Colon (tissue), 2 donors: Measurements from ENCODE around the gene ELFN2.

Experiments
- FAIRE-seq: peaks from 2 replicates; lab custom pipeline; 2012; peaks lifted over from hg19 to GRCh38; lab: Jason Lieb, UNC
- donor health status: control.
- donor health status: control.

ELFN2 gene

DNA sequence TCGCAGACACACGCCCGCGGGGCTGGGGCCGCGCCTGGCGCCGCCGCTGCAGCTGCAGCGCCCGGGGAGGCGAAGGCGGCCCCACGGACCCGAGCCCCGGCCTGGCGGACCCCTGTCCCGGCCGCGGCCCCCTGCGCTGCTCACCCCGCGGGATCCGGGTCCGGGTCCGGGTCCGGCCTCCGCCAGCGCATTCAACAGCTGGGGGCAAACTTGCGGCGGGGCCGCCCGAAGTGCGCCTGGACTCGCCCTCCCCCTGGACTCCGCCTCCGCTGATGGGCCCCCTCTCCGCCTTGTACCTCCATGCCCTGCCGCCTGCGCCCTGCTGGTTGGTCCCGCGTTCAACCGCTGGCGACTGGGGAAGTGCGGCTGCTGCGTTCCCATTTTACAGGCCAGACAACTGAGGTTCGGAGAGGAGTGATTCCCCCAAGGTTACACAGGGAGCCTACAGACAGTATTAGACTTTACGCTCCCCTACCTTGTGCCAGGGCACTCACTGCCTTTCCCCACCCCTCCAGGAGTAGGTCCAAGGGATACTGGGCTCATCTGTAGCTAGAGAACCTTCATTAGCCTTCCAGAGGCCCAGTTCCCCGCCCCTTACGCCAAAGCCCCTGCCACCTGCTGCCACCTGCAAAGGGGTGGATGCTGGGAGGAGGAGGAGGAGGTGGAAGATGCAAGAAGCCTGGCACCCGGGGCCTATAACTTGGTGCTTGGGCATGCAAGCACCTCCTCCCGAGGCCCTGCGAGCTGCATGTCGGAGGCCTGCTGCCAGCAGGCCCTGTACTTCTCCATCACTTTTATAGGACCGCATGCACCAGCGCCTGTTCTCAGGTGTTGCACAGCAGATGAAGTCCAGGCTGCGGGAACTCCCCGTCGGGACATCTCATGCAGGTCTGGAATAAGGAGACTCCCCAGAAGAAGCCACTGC is 694 bp upstream of the ELFN2 start:
- FAIRE-seq = no peak

DNA sequence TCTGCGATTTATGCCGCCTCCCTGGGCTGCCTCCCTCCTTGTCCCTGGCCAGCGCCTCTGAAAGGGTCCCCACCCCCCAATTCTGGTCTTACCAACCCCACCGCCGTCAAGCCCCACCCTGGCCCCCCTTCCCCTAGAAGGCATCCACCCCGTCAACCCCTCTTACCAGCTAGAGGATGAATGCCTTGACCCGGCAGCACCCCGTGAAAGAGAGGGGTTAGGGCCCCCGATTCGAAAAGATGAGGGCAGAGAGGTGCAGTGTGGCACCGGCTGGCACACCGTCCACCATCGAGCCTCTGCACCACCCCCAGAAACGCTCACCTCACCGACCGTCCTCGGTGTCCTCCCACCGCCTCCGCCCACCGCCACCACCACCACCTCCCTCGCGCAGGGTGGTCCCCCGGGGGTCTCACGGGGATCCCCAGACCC is 559 bp downstream of the ELFN2 start:
- FAIRE-seq = no peak

DNA sequence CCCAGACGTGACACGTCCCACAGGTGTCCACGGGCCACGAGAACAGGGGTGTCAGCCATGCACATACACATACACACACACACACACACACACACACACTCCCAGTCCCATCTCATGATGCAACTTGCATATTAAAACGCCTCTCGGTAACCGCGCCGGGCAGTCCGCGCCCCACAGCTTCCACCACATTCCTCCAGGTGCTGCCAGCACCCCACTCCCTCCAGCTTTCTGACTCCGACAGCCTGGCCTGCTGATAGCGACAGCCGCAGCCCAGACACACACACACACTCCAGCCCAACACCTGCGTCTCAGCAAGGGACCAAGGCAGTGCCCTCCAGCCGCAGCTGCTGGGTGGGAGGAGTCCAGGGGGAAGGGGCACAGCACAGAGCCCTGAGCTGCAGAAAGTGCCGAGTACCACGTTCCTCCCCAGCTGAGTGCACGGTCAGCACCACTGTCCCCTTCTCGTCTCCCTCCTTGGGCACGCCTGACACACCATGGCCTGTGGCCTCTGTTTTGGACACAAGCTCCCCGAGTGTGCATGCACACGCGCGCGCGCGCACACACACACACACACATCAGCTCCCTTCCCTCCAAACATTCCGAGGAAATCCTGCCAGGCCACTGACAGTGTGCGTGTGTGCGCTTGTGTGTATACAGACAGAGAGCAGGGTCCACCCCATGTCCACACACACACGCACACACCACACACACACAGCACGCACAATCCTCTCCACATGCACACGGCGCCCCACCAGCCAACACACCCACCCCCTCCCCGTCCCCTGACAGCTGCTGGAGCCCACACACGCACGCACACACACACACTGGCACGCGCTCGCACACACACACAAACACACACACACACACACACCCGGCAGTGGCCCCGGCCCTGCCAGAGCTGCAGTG is 1.2 kb downstream of the ELFN2 start:
- FAIRE-seq = no peak

DNA sequence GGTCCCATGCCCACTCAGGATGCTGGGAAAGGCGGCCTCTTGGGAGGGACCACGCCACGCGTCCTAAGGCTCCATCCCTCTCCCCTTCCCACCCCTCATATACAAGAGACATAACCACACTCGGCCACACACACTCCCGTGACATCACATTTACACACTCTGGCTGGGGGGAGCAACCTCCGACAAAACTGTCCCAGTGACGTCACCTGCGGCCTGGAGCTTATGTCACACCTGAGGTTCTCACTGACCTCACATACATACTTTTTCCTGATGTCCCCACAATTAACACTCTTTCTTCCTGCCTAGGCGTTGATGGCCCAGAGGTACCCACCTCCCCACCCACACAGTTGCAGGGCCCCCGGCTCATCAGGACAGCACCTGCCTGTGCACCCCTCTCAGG is 1.9 kb downstream of the ELFN2 start:
- FAIRE-seq = no peak

DNA sequence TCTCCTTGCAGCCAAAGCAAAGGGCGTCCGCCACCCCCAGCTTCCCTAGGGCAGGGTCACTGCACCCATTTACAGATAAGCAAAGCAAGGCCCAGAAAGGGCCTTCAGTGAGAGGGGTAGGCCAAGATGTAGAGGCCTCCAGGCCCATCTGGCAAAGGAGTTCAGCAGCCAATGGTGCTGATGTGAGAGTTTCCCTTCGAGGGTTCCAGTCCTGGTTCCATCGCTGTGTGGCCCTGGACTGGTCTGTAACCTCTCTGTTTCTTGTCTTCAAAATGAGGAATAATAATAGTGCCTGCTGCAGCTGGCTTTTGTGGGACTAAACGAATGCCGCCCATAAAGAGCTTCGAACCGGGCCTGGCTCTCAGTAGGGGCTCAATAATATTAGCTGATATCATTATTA is 4.0 kb downstream of the ELFN2 start:
- no peak for FAIRE-seq

DNA sequence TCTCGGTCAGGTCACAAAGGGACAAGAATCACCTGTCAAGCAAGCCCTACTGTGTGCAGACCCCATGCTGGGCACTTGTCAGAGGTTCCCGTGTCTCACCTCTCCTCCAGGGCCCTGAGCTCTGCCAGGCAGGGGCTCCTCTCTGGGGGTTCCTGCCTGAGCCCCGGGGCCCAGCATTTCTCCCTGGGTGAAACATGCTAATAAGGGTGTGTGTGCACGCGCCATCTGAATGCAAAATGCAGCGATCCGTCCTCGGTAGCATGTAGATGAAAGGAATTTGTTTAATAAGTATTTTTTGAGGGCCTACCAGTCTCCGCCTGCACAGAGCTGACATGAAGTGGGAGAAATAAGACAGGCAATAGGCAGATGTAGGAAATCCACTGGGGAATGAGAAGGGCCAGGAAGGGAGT is 5.8 kb downstream of the ELFN2 start:
- FAIRE-seq = no peak

DNA sequence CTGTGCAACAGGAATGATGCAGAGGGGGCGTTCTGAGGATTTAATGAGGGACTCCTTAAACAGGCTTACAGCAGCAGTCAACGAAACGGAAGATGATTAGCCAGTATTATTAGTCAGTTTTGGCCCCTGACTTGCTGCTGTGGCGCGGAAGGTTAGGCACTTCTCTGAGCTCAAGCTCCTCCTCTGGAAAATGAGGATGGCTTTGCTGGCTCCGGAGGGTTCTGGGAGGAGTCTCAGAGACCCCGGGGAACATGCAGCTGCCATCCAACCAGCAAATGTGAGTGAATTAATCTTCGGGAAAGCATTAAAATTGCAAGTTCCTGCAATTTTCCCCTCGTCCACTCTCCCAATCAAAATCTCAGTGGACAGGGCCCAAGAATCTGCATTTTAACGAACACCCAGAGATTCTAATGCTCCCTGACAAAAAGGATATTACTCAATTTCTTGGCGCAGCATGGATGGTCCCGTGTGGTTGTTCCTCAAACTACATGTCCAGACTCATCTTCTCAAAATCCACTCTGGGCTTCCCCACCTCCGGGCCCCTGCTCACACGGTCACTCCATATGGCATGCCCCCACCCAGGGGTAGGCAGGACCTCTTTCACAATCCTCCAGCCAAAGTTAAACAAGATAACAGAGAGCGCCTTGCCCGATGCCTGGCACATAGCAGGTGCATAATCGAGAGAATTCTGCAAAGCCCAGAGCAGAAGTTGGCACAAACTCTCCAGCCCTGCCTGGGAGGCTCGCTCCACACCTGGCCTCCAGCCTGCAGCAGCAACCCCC is 6.4 kb downstream of the ELFN2 start:
- FAIRE-seq = no peak

DNA sequence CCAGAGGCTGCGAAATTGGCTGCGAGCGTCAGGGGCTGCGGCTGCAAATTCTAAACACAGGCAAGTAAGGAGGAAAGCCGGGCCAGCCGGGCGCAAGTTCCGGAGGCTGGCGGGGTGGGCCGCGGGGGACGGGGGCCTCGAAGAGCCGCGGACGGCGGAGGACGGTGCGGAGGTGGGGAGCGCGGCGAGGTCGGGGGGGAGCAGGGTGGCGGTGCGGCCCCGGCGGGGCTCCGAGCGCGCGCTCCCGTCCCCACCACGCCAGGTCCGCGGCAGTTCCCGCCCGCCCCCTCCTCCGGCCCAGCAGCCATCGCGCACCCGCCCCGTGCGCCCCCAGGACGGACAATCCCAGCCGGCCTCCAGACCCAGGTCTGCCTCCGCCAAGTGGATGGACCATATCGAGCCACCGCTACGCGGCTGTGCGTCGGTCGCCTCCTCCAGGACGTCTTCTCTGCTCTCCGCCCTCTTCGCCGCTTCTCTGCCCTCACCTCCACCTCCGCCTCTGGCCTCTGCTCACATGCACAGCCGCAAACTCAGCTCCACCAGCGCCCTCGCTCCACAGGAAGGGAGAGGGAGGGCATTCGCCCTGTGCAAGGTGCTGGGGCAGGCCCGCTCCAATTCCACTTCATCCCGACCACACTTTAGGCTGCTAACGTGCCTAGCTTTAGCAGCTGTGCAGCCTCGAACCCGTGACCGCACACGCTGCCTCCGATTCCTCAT is 7.2 kb downstream of the ELFN2 start:
- no peak for FAIRE-seq

DNA sequence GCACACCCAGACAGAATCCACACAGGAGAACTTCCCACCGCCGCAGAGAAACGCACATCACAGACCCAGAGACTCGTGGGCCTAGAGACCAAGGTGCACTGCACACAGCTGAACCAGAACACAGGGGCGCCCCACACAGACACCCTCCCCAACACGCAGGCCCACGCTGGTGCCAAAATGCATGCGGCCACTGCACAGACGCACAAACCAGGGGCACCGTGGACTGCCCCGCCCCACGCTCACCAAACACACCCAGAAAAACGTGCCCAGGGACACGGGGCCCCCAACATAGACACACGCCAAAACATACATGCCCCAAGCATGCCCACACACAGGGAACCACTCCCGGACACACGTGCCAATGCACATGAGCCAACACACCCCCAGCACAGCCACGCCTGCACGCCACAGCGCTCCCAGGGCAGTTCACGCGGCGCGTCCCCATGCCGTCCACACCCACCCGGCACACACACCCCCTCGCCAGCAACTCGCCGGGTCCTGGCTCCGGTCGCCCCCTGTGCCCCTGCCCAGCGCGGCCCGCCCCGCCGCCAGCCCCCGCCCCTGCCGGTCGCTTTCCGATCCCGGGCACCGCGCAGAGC is 7.8 kb downstream of the ELFN2 start:
- FAIRE-seq = no peak

DNA sequence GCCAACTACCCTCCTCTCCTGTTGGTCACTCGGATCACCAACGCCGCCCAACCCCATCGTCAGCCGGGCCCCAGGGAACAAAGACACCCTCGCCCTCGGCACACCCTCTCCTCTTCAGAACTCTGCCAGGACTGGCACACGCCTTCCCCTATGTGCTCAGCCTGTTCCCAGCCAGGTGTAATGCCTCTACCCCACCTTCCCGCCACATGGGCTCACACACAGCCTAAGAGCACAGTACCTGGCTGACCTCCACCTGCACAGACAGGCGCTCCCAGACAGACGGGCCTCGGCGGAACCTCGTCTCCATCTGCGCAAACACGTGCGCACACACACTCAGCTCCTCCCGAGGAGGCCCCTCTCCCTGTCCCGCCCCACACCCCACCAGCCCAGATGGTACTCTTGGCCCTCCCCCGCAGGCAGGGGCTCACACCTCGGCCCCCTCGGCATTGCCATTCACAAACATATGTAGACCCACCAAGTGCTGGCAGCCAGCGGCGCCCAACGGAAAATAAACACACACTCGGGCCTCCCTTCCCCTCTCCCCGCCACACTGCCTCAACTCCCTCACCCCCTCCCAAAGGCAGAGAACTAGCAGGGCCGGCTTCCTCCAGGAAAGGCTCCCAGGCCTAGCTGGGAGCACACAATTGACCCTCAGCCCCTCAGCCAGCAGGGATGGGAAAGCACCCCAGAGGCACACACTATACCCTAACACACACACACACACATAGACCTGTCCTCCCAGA is 8.5 kb downstream of the ELFN2 start:
- no peak for FAIRE-seq

DNA sequence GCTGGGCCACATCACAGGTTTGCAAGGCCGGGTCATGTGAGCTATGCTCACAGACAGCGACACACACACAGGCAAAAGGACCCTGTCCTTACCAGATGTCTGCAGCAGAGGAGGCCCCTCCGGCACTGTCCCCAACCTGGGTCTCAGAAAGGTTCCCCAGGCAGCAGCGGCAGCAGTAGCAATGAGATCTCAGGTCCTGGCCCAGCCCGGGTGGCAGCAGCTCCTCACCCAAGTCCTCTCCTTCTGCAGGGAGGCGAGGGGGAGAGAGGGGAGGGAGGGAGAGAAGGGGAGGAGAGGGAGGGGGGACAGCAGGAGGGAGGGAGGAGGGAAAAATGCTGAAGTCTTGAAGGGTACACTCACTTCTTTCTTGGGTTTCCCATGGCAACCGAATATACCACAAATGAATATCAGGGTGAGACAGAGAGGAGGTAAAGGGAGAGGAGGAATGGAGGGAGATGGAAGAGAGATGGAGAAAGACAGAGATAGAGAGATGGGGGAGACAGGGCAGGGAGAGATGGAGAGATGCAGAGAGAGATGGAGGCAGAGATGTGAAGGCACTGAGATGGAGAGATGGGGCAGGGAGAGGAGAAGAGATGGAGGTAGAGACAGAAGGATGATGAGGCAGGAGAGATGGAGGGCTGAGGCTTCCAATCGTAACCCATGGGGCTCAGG is 9.5 kb downstream of the ELFN2 start:
- no peak for FAIRE-seq

DNA sequence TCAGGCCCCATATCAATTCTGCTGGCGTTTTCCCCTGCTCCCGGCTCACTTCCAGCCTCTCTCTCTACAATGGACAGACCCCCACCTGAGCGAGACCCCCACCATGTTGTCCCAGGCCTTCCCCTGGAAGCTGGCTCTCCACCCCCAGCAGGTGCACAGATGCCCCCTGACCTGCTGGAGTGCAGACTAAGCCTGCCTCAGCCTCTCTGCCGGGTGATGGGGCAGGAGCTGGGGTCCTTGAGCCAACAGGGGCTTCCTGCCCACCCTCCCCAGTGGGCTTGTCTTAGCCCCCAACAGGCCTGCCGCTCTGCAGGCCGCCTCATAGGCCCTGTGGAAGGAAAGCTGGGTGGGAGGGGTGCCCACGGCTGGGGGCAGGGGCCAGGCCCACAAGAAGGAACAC is 10.0 kb downstream of the ELFN2 start:
- FAIRE-seq = no peak

DNA sequence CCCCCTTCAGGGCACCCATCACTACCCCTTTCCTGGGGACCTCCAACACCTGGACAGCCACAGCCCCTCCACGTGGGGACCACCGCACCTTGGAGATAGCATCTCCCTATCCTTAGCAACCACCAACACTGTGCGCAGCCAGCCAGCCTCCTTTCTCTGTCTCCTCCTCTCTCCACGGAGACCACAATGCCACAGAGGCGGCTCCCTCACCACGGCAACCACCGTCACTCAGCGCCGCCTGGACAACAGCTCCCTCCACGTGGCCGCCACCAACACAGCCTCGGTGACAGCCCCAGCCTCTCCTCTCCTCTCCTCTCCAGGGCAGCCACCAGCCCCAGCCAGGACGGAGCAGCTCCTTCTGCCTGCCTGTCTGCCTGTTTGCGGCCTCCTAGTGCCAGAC is 10.5 kb downstream of the ELFN2 start:
- FAIRE-seq = no peak

DNA sequence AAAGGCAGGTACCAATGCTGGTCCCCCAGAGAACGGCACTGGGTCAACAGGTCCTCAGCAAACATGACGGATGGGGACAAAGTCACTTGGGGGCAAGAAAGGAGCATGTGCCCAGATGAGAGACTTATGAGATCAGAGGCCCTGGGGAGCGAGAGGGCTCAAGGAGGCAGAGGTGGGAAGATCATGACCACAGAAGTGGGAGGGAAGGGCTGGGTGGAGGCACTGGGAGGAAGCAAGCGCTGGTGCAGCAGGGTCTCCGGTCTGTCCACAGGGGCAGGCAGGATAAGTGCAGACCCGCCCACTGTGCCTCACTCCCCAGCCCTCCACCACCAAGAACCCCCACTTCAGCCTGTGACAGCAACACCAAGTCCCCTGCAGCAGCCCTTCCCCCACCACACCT is 10.9 kb downstream of the ELFN2 start:
- no peak for FAIRE-seq

DNA sequence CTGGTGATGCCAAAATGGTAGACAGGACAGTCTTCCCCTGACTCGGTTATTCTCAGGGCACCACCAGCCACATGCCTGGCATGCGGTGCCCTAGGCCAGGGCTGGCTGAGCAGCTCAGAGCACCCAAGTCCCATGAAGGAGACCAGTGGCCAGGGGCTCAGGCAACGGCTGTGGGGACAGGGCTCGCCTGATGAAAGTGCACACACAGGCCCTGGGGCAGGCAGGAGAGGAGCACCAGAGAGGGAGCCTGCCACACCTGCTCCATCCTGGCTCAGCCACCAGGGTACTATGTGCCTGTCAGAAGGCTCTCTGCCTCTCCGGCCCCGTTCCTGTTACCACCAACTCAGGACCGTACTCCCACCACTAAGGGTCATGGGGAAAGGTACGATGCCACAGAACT is 12.1 kb downstream of the ELFN2 start:
- no peak for FAIRE-seq

DNA sequence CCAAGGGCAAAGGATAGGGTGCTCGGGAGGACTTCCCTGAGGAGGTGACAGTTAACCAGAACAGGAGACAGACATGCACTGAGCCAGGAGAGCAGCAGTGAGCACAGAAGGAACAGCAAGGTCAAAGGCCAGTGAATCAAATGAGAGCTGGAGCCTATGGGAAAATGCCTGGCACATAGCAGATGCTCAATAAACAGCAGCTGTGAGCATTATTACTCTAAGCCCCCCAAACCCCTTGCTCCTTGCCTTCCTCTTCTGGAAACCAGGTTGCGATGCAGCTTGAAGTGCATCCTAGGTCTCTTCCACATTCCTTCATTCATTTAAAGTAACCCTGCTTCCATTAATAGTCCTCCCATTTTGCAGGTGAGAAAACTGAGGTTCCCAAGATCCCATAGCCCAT is 13.0 kb downstream of the ELFN2 start:
- no peak for FAIRE-seq

DNA sequence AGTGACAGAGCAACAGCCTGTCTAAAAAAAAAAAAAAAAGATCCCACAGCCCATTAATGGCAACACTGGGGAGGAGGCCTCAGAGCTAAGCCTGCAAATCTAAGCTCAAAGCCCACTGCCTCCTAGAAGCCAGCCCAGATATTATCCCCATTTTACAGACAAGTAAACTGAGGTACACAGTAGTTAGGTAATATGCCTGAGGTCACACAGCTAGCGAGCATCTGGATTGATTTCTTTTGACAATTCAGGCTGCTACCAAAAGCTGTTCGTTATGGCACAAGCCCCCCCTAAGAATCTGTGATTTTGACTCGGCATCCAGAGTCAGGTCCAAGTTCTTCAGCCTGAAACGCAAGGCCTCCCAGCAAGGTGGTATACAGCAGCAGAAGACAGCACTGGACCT is 13.7 kb downstream of the ELFN2 start:
- FAIRE-seq = no peak

DNA sequence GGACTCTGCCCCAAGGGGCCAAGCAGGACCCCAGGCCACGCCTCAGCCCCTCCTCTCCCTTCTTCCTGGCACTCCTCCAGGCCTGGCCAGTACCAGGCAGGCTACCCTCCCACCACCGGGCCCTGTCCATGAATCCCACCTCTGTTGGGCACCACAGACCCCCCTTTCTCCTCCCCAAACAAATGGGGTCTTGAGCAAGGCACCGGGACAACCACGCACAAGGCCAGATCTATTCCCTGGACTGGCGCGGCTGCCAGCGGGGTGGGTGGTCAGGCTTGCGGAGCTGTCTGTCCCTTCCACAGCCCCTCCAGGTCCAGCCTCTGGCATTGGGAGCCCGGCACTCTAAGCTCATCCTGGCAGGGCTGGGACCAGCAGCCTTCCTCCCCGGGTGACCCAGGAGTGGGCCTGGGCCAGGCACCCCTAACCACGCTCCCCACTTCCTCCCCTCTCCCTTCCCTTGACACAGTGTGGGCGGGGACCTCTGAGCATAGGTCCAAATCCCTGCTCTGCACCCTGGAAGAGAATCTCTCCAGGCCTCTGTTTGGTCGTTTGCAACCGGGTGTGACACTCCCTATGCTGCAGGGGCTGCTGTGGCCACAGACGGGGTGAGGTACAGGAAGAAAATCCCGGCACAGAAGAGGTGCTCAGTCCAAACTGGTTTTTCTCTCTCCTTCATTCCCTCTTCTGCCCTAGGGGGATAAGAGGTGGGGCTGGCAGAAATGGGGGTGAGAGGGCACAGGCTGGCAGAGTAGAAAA is 14.6 kb downstream of the ELFN2 start:
- no peak for FAIRE-seq

DNA sequence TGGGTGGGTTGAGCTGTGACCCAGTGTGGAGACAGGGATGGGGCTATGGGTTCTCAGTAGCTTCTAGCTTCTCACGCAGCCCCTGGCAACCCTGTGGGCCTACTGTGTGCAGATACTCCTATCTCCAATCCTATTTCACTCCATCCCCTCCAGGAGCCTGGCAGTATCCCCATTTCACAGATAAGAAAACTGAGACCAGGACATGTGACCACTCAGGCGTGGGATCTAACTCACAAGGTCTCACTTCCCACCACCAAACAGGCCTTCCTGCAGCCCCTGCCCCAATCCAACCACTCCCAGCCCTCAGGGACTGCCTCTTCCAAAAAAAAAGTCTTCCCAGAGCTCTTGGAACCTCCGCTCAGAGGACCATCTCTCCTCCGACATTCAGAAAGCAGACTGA is 15.6 kb downstream of the ELFN2 start:
- no peak for FAIRE-seq
